Small intestine (tissue), 16 donors: ENCODE data around the gene ZNF664. TPM values are rescaled to one million over a fixed set of nuclear protein-coding genes. Genes with fewer than 3 reads are reported as not detected.
A peak's percentile ranks its signal among the peaks of the same experiment; 100 is the strongest.

Experiments used
- DNase-seq, 2 donors: peaks; one replicate each; pipeline versions ENCODE4 v3.0.0 to v3.0.0-alpha.2; 2013
- FAIRE-seq: peaks from 2 replicates; lab custom pipeline; 2012; peaks lifted over from hg19 to GRCh38; lab: Jason Lieb, UNC
- H3K27ac ChIP-seq, 3 donors: one replicate each; pipeline ENCODE4 v1.5.1; 2013; ENCODE audit warnings: low read length in 2 of 3, mild to moderate bottlenecking in 2 of 3, control low read depth in 1 of 3, inconsistent platforms in 1 of 3, low read depth in 1 of 3, moderate library complexity in 1 of 3
- H3K27me3 ChIP-seq, 3 donors: one replicate each; pipeline ENCODE4 v1.6.1; 2013; ENCODE audit warnings: low read length in 3 of 3, inconsistent platforms in 1 of 3; ENCODE audit not compliant: control insufficient read depth in 3 of 3, insufficient read depth in 3 of 3
- H3K36me3 ChIP-seq, 3 donors: one replicate each; pipeline ENCODE4 v1.6.1; 2013; ENCODE audit warnings: low read length in 3 of 3, inconsistent platforms in 1 of 3, low read depth in 1 of 3, mild to moderate bottlenecking in 1 of 3, moderate library complexity in 1 of 3; ENCODE audit not compliant: control insufficient read depth in 3 of 3, insufficient read depth in 2 of 3
- H3K4me1 ChIP-seq, 3 donors: one replicate each; pipeline ENCODE4 v1.6.1; 2013; ENCODE audit warnings: low read length in 2 of 3, inconsistent platforms in 1 of 3, low read depth in 1 of 3, mild to moderate bottlenecking in 1 of 3, moderate library complexity in 1 of 3; ENCODE audit not compliant: control insufficient read depth in 3 of 3, insufficient read depth in 2 of 3
- H3K4me3 ChIP-seq, 3 donors: one replicate each; pipeline ENCODE4 v1.5.1; 2013; ENCODE audit warnings: low read length in 3 of 3, control low read depth in 1 of 3, inconsistent platforms in 1 of 3, low read depth in 1 of 3, mild to moderate bottlenecking in 1 of 3, moderate library complexity in 1 of 3
- H3K9me3 ChIP-seq, 2 donors: one replicate each; pipeline ENCODE4 v1.6.1; 2013; ENCODE audit warnings: low read depth in 1 of 2, low read length in 1 of 2; ENCODE audit not compliant: control insufficient read depth in 2 of 2, insufficient read depth in 1 of 2
- WGBS, 3 donors: extraction: QIAGEN DNeasy Blood & Tissue Kit; methylation state at CpG; one replicate each; pipeline ENCODE4 v1.1.7; 2013; 5-methylcytosine and 5-hydroxymethylcytosine counted together
- long read RNA-seq, 10 donors: transcript quantifications; one replicate each; lab custom pipeline, GENCODE V29; 2026
- polyA plus RNA-seq, 4 donors: library from polyadenylated mRNA; stranded (reverse) in 3 of 4; unstranded in 1 of 4; fragments of 200-250 nt in 3 of 4; fragments of 120-200 nt in 1 of 4; gene quantifications; one replicate each; pipeline versions ENCODE4 v1.2.1 to v1.2.3, GENCODE V29; 2013
- donor health status: healthy with polysubstance abuse.
- donor health status: control.
- donor health status: control.
- donor health status: Bipolar disorder and iron deficiency.
- donor health status: healthy.

The ZNF664 gene
- polyA plus RNA-seq = 100 to 1,000 TPM in 2 of 4 donors, 10 to 100 TPM in 2; 59.9 to 147 (median 92.4) TPM
- long read RNA-seq, donor 1, full-length matches to known transcripts = 54 of 88 reads
- long read RNA-seq, donor 1, partial matches to known transcripts = 34 of 88 reads
- long read RNA-seq, donor 1, other reads (novel, unspliced or antisense) = 0 of 88 reads
- long read RNA-seq, donor 2, full-length matches to known transcripts = 9 of 15 reads
- long read RNA-seq, donor 2, partial matches to known transcripts = 6 of 15 reads
- long read RNA-seq, donor 2, other reads (novel, unspliced or antisense) = 0 of 15 reads
- long read RNA-seq, donor 3, full-length matches to known transcripts = 20 of 30 reads
- long read RNA-seq, donor 3, partial matches to known transcripts = 10 of 30 reads
- long read RNA-seq, donor 3, other reads (novel, unspliced or antisense) = 0 of 30 reads
- long read RNA-seq, donor 4, full-length matches to known transcripts = 1 of 1 reads
- long read RNA-seq, donor 4, partial matches to known transcripts = 0 of 1 reads
- long read RNA-seq, donor 4, other reads (novel, unspliced or antisense) = 0 of 1 reads
- long read RNA-seq, donor 5, full-length matches to known transcripts = 4 of 4 reads
- long read RNA-seq, donor 5, partial matches to known transcripts = 0 of 4 reads
- long read RNA-seq, donor 5, other reads (novel, unspliced or antisense) = 0 of 4 reads
- long read RNA-seq, donor 6, full-length matches to known transcripts = 23 of 42 reads
- long read RNA-seq, donor 6, partial matches to known transcripts = 6 of 42 reads
- long read RNA-seq, donor 6, other reads (novel, unspliced or antisense) = 13 of 42 reads
- long read RNA-seq, donor 7 = 0 reads
- long read RNA-seq, donor 8, full-length matches to known transcripts = 3 of 3 reads
- long read RNA-seq, donor 8, partial matches to known transcripts = 0 of 3 reads
- long read RNA-seq, donor 8, other reads (novel, unspliced or antisense) = 0 of 3 reads
- long read RNA-seq, donor 9, full-length matches to known transcripts = 5 of 5 reads
- long read RNA-seq, donor 9, partial matches to known transcripts = 0 of 5 reads
- long read RNA-seq, donor 9, other reads (novel, unspliced or antisense) = 0 of 5 reads
- long read RNA-seq, donor 10, full-length matches to known transcripts = 21 of 31 reads
- long read RNA-seq, donor 10, partial matches to known transcripts = 5 of 31 reads
- long read RNA-seq, donor 10, other reads (novel, unspliced or antisense) = 5 of 31 reads

DNA sequence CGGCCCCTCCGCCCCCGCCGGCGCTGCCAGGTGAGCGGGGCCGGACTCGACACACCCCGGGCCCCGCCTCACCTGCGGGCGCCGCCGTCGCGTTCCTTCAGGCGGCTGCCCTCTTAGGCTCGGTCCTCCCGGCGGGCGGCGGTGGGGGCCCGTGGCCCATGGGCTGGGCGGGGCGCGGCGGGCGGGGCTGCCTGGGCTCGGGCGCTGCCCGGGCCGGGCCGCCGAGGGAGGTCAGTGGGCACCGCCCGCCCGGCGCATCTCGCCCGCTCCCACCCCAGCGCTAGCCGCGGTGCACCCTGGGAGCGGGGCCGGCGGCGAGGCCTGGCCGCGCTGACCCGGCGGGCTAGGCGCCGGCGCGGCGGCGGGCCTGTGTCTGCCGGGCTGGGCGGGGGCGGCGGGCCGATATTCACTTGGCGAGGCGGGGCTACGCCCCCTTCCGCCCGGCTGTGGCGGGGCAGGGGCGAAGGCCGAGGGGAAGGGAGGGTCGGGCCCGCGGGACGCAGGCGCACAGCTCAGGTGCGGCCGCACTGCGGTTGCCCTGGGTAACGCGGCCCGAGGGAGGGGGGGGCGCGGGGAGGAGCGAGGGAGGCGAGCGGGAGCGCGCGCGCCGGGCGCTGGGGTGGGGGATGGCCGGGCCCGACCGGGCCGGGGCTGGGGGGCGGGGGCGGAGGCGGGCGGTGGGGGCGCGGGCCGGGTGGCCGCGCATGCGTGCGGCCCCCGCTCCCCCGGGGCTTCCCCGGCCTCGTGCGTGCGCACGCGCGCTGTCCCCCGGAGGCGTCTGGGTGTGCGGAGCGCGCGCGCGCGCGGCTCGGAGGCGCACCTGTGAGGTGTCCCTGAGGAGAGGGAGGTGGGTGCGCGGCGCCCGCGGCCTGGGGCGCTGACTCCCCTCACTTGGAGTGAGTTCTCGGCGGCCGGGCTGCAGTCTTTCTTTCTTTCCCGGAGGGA lies at the start of gene ZNF664, which contains the start of gene CCDC92:
Gene ZNF664, plus strand, starts transcription at position 759 of the 945 bp plus-strand sequence. CDS start 38,930 bp downstream, outside the sequence.
Gene CCDC92, minus strand, starts transcription at position 375 of the 945 bp plus-strand sequence. CDS start 28,526 bp downstream, outside the sequence.
- peaks cover 2 to 12% (median 6%) of the 10 kb centered on the region in 3 donors for H3K4me1 ChIP-seq
- peak within 1 kb of the TSS; percentile 79 to 96 (median 83) for H3K4me3 ChIP-seq
- H3K36me3 ChIP-seq = peaks cover 0 to 14% (median 5%) of the 10 kb centered on the region in 3 donors
- DNase-seq = peak; percentile 94 to 98
- WGBS, 3 donors = 1% methylated on average over 30 to 137 of the region's 138 CpGs
- no peaks in the 10 kb centered on the region for H3K27me3 ChIP-seq
- no peaks in the 10 kb centered on the region for H3K9me3 ChIP-seq
- no peak for FAIRE-seq
- H3K27ac ChIP-seq = peak within 1 kb of the TSS; percentile 92 to 99 (median 97)

DNA sequence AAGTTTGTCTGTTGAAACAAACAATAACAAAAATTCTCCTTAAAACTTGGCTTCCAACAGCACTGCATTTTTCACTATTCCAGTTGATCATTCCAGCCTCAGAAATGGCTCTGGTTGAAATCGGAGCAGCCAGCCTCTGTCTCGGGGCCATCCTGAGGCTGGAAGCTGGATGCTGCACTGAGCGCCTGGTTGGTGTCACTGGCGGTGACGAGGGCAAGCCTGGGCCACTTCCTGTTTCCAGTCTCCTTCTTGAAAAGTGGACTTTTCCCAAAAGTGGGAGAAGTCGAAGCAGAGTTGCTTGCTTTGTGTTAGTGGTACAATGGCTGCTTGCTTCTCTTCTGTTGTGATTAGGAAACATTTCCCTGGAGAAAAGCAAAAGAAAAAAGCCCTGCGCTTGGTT lies 49.1 kb upstream of the ZNF664 start:
- no peaks in the 10 kb centered on the region for H3K36me3 ChIP-seq
- no peak overlapping the region for H3K4me3 ChIP-seq
- DNase-seq (no peak), FAIRE-seq (no peak)
- no peaks in the 10 kb centered on the region for H3K4me1 ChIP-seq
- WGBS, 3 donors = 67 to 86% (median 77%) methylated on average over 7 of the region's 7 CpGs
- no peaks in the 10 kb centered on the region for H3K27me3 ChIP-seq
- no peaks in the 10 kb centered on the region for H3K9me3 ChIP-seq
- H3K27ac ChIP-seq = no peak overlapping the region

DNA sequence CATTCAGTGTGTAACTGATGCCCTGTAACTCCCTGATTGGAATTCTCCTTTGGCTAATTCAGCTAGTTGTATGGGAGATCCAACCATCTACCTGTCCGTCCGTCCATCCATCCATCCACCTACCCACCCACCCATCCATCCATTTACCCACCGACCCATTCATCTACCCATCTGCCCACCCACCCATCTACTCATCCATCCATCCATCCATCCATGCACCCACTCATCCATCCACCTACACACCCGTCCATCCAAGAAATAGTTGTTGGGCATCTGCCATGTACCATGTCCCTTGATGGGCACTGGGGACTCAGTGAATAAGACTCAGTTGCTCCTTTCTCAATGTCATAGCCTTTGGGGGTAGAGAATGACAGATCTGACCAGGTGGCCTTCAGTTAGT lies 48.5 kb upstream of the ZNF664 start:
- no peak for FAIRE-seq
- H3K9me3 ChIP-seq = no peaks in the 10 kb centered on the region
- WGBS, 3 donors = 94 to 97% (median 95%) methylated on average over 4 of the region's 4 CpGs

DNA sequence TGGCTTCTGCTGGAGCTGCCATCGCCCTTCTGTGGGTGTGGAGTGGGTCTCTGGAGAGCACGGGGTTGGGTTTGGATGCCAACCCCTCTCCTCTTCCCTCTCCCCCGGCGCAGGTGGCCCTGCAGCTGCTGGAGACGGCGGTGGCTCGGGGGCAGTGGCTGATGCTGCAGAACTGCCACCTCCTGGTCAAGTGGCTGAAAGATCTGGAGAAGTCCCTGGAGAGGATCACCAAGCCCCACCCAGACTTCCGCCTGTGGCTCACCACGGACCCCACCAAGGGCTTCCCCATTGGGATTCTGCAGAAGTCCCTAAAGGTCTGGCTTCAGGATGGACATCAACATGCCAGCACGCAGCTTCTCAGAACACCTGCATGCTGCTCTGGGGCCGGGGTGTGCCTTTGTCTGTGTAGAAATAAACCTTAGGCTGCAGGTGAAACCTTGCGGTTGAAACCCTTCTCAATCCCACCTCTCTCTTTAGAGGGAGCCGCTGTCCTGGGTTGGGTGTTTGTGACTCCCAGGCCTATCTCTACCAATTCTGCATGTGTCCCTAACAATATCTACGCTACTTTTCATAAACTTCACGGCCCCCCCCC lies 44.6 kb upstream of the ZNF664 start:
- Histone ChIP-seq H3K4me1 (no peaks in the 10 kb centered on the region), H3K9me3 (no peaks in the 10 kb centered on the region), H3K27ac (no peak overlapping the region), H3K36me3 (no peaks in the 10 kb centered on the region), H3K27me3 (no peaks in the 10 kb centered on the region), H3K4me3 (no peak overlapping the region)
- FAIRE-seq (no peak), DNase-seq (no peak)
- WGBS, 3 donors = 78 to 83% (median 80%) methylated on average over 13 to 15 of the region's 15 CpGs

More for the DNA sequence above, 48.5 kb upstream of the ZNF664 start:
- no peaks in the 10 kb centered on the region for H3K27me3 ChIP-seq
- no peak overlapping the region for H3K27ac ChIP-seq
- DNase-seq = no peak
- H3K4me1 ChIP-seq = no peaks in the 10 kb centered on the region
- H3K4me3 ChIP-seq = no peak overlapping the region
- no peaks in the 10 kb centered on the region for H3K36me3 ChIP-seq

DNA sequence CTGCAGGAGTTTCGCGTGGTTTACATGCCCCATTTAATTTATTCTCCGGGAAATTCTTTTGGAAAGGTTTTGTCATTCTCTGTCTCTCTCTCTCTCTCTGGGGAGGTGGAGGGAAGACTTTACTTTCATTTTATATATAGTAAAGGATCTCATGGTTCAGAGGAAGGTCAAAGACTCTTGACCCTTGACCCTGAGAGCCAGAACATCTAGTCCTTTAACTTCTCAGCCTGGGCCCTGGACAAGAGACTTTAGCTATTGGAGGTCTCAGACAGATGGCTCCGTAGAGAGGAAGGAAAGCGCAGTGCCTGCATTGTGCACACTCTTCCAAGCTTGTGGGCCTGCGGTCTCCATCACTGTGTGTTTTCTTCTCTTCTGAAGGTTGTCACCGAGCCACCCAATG lies 44.1 kb upstream of the ZNF664 start:
- 81 to 88% (median 86%) methylated on average over 7 of the region's 7 CpGs for WGBS, 3 donors
- Histone ChIP-seq H3K27me3 (no peaks in the 10 kb centered on the region), H3K4me3 (no peak overlapping the region), H3K27ac (no peak overlapping the region), H3K4me1 (no peaks in the 10 kb centered on the region), H3K9me3 (no peaks in the 10 kb centered on the region), H3K36me3 (no peaks in the 10 kb centered on the region)
- DNase-seq (no peak), FAIRE-seq (no peak)

DNA sequence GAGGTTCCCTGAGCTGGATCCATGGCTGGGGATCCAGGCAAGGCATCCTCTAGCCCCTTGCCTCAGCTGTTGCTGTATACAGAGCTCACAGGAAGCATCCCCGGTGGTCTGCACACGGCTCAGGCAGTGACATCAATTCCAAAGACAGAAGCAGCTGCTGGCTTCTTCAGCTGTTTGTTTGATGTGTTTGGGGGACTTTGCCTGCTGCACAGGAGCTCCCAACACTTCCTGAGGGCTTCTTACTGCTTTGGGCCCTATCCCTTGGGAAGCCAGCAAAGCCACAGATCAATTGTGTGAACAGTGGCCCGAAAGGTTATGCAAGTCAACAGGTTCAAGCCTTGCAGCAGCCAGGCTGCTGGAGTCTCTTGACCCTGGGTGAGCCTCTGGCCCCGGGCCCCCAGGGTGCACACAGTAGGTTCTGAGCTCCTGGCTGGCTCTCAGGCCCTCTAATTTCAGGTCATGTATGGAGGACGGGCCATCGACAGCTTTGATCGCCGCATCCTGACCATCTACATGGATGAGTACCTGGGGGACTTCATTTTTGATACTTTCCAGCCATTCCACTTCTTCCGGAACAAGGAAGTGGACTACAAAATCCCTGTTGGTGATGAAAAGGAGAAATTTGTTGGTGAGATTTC lies 43.0 kb upstream of the ZNF664 start:
- DNase-seq = no peak
- 84 to 90% (median 86%) methylated on average over 9 of the region's 9 CpGs for WGBS, 3 donors
- H3K36me3 ChIP-seq = peaks cover 0 to 3% (median 0%) of the 10 kb centered on the region in 3 donors
- H3K27ac ChIP-seq = no peak overlapping the region
- no peak for FAIRE-seq
- H3K4me1 ChIP-seq = no peaks in the 10 kb centered on the region
- H3K27me3 ChIP-seq = no peaks in the 10 kb centered on the region
- H3K4me3 ChIP-seq = no peak overlapping the region
- no peaks in the 10 kb centered on the region for H3K9me3 ChIP-seq
